GF-D8 (cell line): ENCODE results near the gene ANKRD29.
"Not testable (repeated sequence)": the region's sequence is repeated elsewhere in the genome, so short reads cannot be mapped to it uniquely, and the experiment has no call there.

ENCODE experiments used
- DNase-seq: peaks from one replicate; lab custom pipeline; 2025; lab: John Stamatoyannopoulos, UW

The ANKRD29 gene

GRCh38 chr18:23645568-23646175, 17.0 kb downstream of the ANKRD29 start:
- DNase-seq: no peak

- DNase-seq: no peak
Observed at GRCh38 chr18:23643815-23644490, 18.8 kb downstream of the ANKRD29 start.

GRCh38 chr18:23641937-23642666, 20.6 kb downstream of the ANKRD29 start:
- DNase-seq: no peak

GRCh38 chr18:23641143-23641720, 21.5 kb downstream of the ANKRD29 start:
- DNase-seq: no peak

GRCh38 chr18:23640052-23640451, 22.7 kb downstream of the ANKRD29 start:
- no peak for DNase-seq

- DNase-seq: not testable (repeated sequence)
Observed at GRCh38 chr18:23636433-23636832, 26.3 kb downstream of the ANKRD29 start.

GRCh38 chr18:23636071-23636399, 26.7 kb downstream of the ANKRD29 start:
- no peak for DNase-seq

GRCh38 chr18:23635283-23636070, 27.2 kb downstream of the ANKRD29 start:
- DNase-seq: no peak

- peak; percentile 64 for DNase-seq
Observed at GRCh38 chr18:23634692-23635091, 28.0 kb downstream of the ANKRD29 start.

- DNase-seq: no peak
Observed at GRCh38 chr18:23632615-23633014, 30.1 kb downstream of the ANKRD29 start.

- no peak for DNase-seq
Observed at GRCh38 chr18:23631746-23632145, 31.0 kb downstream of the ANKRD29 start.

- no peak for DNase-seq
Observed at GRCh38 chr18:23631312-23631711, 31.4 kb downstream of the ANKRD29 start.

- no peak for DNase-seq
Observed at GRCh38 chr18:23629444-23629946, 33.2 kb downstream of the ANKRD29 start.

GRCh38 chr18:23627970-23628369, 34.7 kb downstream of the ANKRD29 start:
- DNase-seq: no peak

- no peak for DNase-seq
Observed at GRCh38 chr18:23627321-23627720, 35.4 kb downstream of the ANKRD29 start.

GRCh38 chr18:23626451-23627279, 36.0 kb downstream of the ANKRD29 start:
- DNase-seq: peak; percentile 13

- DNase-seq: no peak
Observed at GRCh38 chr18:23623040-23623439, 39.7 kb downstream of the ANKRD29 start.

GRCh38 chr18:23619388-23619881, 43.3 kb downstream of the ANKRD29 start:
- no peak for DNase-seq

GRCh38 chr18:23618862-23619387, 43.8 kb downstream of the ANKRD29 start:
- peak; percentile 59 for DNase-seq

- DNase-seq: no peak
Observed at GRCh38 chr18:23617412-23618014, 45.2 kb downstream of the ANKRD29 start.
